Esophagus (tissue), 2 donors: ENCODE data around the gene RPLP2. TPM values are rescaled to one million over a fixed set of nuclear protein-coding genes. Genes with fewer than 3 reads are reported as not detected.

Experiments
- H3K27ac ChIP-seq, 2 donors: one replicate each; pipeline ENCODE4 v1.5.1; 2013; ENCODE audit warnings: low read depth in 2 of 2, mild to moderate bottlenecking in 2 of 2, inconsistent platforms in 1 of 2, low read length in 1 of 2, moderate library complexity in 1 of 2
- H3K27me3 ChIP-seq, 2 donors: one replicate each; pipeline ENCODE4 v1.6.1; 2013; ENCODE audit warnings: low read length in 2 of 2, control low read depth in 1 of 2, mild to moderate bottlenecking in 1 of 2; ENCODE audit not compliant: insufficient read depth in 2 of 2, control insufficient read depth in 1 of 2
- H3K36me3 ChIP-seq, 2 donors: one replicate each; pipeline ENCODE4 v1.6.1; 2013; ENCODE audit warnings: low read length in 1 of 2; ENCODE audit not compliant: control insufficient read depth in 2 of 2, insufficient read depth in 2 of 2
- H3K4me1 ChIP-seq, 2 donors: one replicate each; pipeline ENCODE4 v1.6.1; 2013; ENCODE audit warnings: low read length in 1 of 2; ENCODE audit not compliant: control insufficient read depth in 2 of 2, insufficient read depth in 2 of 2
- H3K4me3 ChIP-seq, 2 donors: one replicate each; pipeline ENCODE4 v1.5.1; 2013; ENCODE audit warnings: low read length in 2 of 2, mild to moderate bottlenecking in 2 of 2, low read depth in 1 of 2, moderate library complexity in 1 of 2
- H3K9me3 ChIP-seq, 2 donors: one replicate each; pipeline ENCODE4 v1.6.1; 2013; ENCODE audit warnings: mild to moderate bottlenecking in 2 of 2, low read depth in 1 of 2, low read length in 1 of 2, moderate library complexity in 1 of 2; ENCODE audit not compliant: control insufficient read depth in 2 of 2, insufficient read depth in 1 of 2
- WGBS, 2 donors: extraction: QIAGEN DNeasy Blood & Tissue Kit; methylation state at CpG; one replicate each; pipeline ENCODE4 v1.1.7; 2013; 5-methylcytosine and 5-hydroxymethylcytosine counted together
- polyA plus RNA-seq, 2 donors: library from polyadenylated mRNA; stranded (reverse); fragments of 200-250 nt; gene quantifications; one replicate each; pipeline ENCODE4 v1.2.3, GENCODE V29; 2013
- donor health status: healthy with polysubstance abuse.
- donor health status: Bipolar disorder and iron deficiency.

The RPLP2 gene
- polyA plus RNA-seq, 2 donors = 1,061 to 1,474 TPM

GRCh38 chr11:862081-862661, 52.4 kb downstream of the RPLP2 start:
- no peak overlapping the region for H3K4me3 ChIP-seq
- H3K9me3 ChIP-seq = no peaks in the 10 kb centered on the region
- WGBS, 2 donors = 39 to 48% methylated on average over 20 of the region's 20 CpGs
- no peak overlapping the region for H3K27ac ChIP-seq
- no peaks in the 10 kb centered on the region for H3K27me3 ChIP-seq
- H3K4me1 ChIP-seq = peaks cover 12 to 13% of the 10 kb centered on the region in 2 donors
- peaks cover 0 to 2% of the 10 kb centered on the region in 2 donors for H3K36me3 ChIP-seq

Other genes starting within 250 kb of the RPLP2 start
- 1 to 10 TPM; 2.9 to 6.9 TPM for gene LMNTD2, start 249.2 kb upstream of the RPLP2 start, polyA plus RNA-seq
- gene RASSF7, start 249.0 kb upstream of the RPLP2 start, polyA plus RNA-seq = 10 to 100 TPM; 46.6 to 82.4 TPM
- gene PHRF1, start 233.5 kb upstream of the RPLP2 start, polyA plus RNA-seq = 10 to 100 TPM; 13.7 to 28.4 TPM
- 10 to 100 TPM; 17.0 to 30.1 TPM for gene IRF7, start 194.0 kb upstream of the RPLP2 start, polyA plus RNA-seq
- under 1 TPM; 0.02 to 0.08 TPM for gene CDHR5, start 185.0 kb upstream of the RPLP2 start, polyA plus RNA-seq
- gene SCT, start 182.8 kb upstream of the RPLP2 start, polyA plus RNA-seq = not detected
- under 1 TPM; 0.18 to 0.39 TPM for gene DRD4, start 172.7 kb upstream of the RPLP2 start, polyA plus RNA-seq
- 10 to 100 TPM; 20.3 to 42.4 TPM for gene DEAF1, start 114.7 kb upstream of the RPLP2 start, polyA plus RNA-seq
- gene TMEM80, start 114.2 kb upstream of the RPLP2 start, polyA plus RNA-seq = 10 to 100 TPM; 25.0 to 53.9 TPM
- gene EPS8L2, start 103.7 kb upstream of the RPLP2 start, polyA plus RNA-seq = 100 to 1,000 TPM; 254 to 440 TPM
- 100 to 1,000 TPM; 228 to 278 TPM for gene TALDO1, start 62.5 kb upstream of the RPLP2 start, polyA plus RNA-seq
- gene GATD1, start 32.5 kb upstream of the RPLP2 start, polyA plus RNA-seq = 10 to 100 TPM; 23.1 to 49.2 TPM
- under 1 TPM; 0.10 to 0.12 TPM for gene CEND1, start 19.9 kb upstream of the RPLP2 start, polyA plus RNA-seq
- 10 to 100 TPM; 10.2 TPM for gene SLC25A22, start 11.7 kb upstream of the RPLP2 start, polyA plus RNA-seq
- 10 to 100 TPM; 11.3 to 27.8 TPM for gene PIDD1, start 4.7 kb upstream of the RPLP2 start, polyA plus RNA-seq
- gene PNPLA2, start 8.9 kb downstream of the RPLP2 start, polyA plus RNA-seq = 10 to 100 TPM; 51.7 to 53.2 TPM
- gene CRACR2B, start 18.0 kb downstream of the RPLP2 start, polyA plus RNA-seq = 1 to 10 TPM; 3.2 to 5.3 TPM
- gene CD151, start 23.0 kb downstream of the RPLP2 start, polyA plus RNA-seq = 100 to 1,000 TPM in 1 of 2 donors, 10 to 100 TPM in 1; 75.5 to 108 TPM
- 100 to 1,000 TPM in 1 of 2 donors, 10 to 100 TPM in 1; 64.9 to 177 TPM for gene POLR2L, start 32.6 kb downstream of the RPLP2 start, polyA plus RNA-seq
- 10 to 100 TPM in 1 of 2 donors, 1 to 10 TPM in 1; 9.8 to 16.8 TPM for gene TSPAN4, start 32.9 kb downstream of the RPLP2 start, polyA plus RNA-seq
- gene CHID1, start 100.8 kb downstream of the RPLP2 start, polyA plus RNA-seq = 10 to 100 TPM; 22.5 to 30.7 TPM
- gene AP2A2, start 115.9 kb downstream of the RPLP2 start, polyA plus RNA-seq = 10 to 100 TPM; 17.3 to 20.2 TPM
- gene MUC6, start 226.8 kb downstream of the RPLP2 start, polyA plus RNA-seq = under 1 TPM; 0.26 to 0.46 TPM